GDM1 (cell line): ENCODE data around the gene WDR45B.
A peak's percentile ranks its signal among the peaks of the same experiment; 100 is the strongest.

Experiments used
- DNase-seq: peaks from one replicate; lab custom pipeline; 2025; lab: John Stamatoyannopoulos, UW

WDR45B gene

DNA sequence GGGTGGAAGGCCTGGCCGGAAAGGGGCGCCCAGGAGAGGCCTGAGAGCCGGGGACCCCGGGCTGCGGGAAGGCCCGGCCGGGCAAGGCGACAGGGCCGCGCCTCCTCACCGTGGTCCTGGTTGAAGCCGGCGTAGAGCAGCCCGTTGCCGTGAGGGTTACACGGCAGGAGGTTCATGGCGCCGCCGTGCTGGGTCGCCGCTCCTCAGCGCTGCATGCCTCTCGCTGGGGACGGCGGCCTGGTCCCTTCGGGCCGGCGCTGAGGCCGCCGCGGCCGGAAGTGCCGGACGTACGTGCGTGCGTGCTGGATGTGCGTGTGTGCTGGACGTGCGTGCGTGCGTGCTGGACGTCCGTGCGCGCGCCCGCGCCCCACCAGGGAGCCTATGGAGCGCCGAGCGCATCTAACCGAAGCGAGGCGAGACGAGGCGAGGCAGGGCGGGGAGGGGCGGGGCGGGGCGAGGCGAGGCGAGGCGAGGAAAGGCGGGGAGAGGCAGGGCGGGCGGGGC is at the start of gene WDR45B:
Gene WDR45B (minus strand): TSS at position 280 of the 504 bp plus-strand sequence. CDS start 104 bp downstream, at position 176.
- DNase-seq: peak; percentile 95

DNA sequence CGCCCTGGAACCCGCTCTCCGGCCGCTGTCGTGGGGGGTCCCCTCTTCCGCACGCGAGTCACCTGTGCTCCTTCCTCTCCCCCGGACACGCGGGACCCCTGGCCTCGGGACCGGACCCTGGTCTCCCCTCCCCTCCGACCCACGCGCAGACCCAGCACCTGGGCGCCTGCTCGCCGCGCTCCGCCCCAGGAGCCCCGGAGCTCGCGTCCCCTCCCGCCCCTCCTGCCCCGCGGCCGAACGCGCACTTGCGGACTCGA is 49.5 kb upstream of the WDR45B start:
- DNase-seq: no peak

DNA sequence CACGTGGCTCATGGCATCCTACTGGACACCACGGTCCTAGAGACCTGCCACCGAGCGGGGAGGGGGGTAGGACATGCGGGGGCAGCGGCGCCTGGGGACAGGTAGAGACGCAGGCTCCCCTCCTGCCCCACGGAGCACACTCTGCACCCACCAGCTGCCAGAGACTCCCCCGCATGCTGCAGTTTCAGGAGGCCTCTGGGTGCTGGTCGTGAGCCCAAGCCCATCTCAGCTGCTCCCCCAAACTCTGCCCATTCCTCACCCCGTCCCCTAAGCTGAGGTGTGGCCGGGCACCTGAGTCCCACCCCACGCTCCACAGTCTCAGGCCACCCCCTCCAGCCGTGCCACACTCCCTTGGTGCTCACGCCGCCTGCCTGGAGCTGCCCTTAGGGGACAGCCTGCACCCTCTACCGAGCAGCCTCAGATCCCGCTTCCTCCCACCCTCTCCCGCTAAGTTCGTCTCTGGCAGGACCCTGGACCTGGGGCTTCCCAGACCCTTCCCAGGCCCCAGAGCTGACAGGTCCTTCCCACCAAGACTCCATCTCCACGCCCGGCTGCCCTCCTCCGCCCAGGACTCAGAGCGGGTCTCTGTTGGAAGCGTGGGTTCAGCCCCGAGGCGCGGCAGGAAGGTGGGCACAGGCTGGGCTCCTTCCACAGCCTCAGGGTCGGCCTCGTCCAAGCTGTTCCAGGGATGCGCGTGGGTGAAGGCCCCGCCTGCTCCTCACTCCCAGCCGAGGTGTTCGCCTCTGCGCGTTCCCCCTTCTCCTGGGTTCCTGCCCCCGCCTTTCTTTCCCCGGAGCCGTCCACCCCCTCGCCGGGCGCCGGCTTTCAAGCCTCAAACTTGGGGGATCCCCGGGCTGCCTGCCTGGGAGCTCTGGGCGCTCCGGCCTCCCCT is 48.9 kb upstream of the WDR45B start:
- no peak for DNase-seq

DNA sequence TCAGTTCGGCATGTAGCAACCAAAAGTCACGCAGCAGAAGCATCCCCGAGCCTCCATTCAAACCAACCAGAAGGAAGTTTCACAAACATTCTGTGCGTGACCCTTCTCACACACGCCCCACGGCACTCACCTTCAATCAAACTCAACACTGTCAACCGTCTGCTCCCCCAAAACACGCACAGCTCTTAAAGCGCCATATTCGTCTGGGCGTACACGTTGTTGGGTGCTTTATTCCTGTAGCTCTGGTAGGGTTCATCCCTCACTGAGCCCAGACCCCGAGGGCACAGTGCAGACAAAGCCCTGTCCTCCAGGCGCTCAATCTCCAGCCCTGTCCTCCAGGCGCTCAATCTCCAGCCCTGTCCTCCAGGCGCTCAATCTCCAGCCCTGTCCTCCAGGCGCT is 48.0 kb upstream of the WDR45B start:
- no peak for DNase-seq

DNA sequence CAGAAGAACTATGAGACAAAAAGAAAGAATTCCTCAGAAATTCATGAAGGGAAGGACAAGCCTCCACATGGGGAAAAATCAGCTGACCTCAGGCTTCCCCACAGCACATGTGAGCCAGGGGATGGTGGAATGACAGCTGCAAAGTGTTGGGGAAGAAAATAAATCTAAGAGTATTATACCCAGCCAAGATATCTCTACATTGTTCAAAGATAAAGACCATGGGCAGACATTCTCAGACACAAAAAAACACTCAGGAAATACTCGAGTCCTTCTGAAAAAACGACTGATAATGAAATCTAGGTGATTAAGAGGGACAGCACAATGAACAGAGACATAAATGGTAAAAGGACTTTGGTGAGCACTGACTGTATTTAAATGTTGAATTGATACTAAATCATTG is 46.4 kb upstream of the WDR45B start:
- no peak for DNase-seq

DNA sequence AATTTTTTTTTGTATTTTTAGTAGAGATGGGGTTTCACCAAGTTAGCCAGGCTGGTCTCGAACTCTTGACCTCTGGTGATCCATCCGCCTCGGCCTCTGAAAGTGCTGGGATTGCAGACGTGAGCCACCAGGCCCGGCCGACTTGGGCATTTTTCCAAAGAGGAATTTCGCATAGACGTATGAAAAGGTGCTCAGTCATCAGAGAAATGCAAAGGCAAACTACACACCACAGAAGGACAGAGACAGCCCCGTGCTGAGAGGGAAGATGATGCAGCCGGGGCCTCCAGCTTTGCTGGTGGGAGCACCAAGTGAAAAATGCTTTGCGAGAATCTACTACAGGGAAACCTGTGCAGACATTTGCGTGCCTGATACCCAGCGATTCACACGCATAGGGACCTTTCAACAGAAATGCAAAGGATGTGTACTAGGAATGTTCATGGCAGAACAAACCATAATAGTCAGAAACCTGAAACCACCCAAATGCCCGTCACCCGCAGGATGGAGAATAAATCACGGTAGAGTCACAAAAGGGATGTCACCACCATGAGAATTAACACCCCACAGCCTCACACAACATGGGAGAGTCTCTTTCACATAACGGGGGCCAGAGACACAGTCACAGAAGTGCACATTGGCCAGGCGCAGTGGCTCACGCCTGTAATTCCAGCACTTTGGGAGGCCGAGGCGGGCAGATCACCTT is 45.1 kb upstream of the WDR45B start:
- no peak for DNase-seq

DNA sequence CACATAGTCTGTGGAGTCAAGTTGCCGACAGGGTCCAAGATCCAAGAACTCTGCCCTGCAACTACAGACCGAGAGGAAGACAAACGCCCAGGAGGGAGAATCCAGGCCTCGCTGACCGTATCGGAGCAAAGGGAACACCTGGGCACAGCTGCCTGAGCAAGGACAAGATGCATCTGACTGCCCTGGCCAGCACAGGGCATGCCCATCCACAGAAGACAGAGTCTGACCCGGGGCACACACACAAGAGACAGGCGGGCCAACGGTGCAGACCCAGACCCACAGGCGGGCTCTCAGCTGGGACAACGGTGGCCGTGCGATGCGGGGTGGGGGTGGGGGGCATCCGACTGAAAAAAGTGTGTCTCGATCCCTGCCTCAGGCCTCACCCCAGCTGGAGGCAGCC is 44.0 kb upstream of the WDR45B start:
- no peak for DNase-seq

DNA sequence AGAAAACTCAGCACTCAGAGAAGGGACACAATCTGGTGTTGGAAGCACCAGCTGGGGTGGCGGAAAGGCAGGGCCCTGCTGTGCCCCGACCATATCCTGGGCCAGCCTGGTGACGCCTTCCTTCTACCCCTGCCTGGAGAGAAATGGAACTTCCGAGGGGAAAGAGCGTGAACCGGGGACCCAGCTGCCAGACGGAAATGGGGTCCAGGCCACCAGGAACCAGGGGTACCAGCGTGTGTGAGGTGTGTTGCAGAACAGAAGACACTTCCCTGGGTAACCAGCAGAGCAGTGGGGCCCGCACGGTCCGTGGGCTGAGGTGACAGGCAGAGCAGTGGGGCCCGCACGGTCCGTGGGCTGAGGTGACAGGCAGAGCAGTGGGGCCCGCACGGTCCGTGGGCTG is 43.5 kb upstream of the WDR45B start:
- no peak for DNase-seq

DNA sequence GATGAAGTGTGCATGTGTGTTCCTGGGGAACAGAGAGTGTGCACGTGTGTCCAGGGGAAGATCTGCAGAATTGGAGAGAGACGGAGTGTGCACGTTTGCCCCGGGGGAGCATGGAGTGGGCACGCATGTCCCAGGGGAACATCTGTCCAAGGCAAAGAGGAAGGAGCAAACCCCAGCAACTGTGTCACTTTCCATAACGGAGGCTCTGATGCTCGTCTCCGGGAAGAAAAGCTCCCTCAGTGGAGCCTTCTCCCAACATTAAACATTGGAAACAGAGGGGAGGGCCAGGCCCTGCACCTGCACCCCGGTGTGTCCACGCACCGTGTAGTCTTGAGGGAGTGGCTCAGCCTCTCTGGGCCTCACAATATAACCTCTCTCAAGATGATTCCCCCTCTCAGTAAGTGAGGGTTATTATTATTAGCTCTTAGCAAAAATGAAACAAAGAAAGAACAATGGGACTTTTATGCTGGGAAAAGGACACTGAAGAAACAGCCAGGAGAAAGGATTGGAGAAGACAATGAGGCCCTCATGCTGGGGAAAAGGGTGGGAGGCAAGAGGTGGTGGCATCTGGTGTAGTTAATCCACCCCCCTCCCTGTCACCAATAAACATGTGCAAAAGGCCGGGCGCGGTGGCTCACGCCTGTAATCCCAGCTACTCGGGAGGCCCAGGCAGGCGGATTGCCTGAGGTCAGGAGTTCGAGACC is 42.7 kb upstream of the WDR45B start:
- no peak for DNase-seq

DNA sequence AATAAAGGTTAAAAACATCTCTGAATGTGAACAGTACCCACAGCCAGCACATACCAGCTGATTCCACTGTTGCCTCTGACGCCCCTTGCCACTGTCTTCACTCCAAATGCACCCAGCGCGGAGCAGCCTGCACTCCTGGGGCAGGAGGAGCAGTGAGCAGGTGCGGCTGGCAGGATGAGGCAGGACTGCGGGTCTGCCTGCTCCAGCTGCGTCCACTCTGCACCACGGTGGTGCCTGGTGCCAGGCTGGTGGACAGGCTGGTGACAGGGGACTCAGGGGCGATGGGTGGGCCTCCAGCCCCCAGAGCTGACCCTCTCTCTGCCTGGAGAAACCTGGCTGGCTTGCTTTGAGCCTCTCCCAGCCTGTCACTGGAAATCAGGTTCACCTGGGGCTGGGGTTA is 40.8 kb upstream of the WDR45B start:
- DNase-seq: no peak

DNA sequence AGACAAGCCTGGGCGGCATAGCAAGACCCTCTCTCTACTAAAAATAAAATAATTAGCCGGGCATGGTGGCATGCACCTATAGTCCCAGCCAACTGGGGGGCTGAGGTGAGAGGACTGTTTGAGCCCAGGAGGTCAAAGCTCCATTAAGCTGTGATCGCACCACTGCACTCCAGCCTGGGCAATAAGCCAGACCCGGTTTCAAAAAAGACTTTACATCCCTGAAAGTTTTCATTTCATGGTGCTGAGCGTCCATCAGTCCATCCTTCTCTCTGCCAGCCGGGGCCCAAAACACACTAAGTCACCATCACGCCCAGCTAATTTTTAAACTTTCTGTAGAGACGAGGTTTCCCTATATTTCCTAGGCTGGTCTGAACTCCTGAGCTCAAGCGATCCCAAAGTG is 39.6 kb upstream of the WDR45B start:
- DNase-seq: no peak

DNA sequence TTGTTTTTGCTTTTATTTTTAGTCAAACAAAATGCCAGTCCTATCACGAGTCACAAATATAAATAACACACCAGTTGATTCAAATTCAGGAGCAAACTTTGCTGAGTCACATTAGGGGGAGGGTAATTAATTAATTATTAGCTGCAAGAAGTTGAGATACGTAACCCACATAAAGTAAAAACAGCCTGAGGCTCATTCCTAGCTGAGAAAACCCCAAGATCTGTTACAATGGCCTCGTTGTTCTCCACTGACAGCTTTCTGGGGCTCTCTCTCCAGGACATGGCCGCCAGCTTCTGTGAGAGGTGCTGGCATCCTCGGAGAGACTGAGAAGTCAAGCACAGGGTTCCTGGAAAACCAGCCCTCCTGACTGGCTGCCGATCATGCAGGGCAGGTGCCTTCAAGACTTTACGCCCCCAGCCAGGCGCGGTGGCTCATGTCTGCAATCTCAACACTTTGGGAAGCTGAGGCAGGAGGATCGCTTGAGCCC is 39.2 kb upstream of the WDR45B start:
- DNase-seq: no peak

DNA sequence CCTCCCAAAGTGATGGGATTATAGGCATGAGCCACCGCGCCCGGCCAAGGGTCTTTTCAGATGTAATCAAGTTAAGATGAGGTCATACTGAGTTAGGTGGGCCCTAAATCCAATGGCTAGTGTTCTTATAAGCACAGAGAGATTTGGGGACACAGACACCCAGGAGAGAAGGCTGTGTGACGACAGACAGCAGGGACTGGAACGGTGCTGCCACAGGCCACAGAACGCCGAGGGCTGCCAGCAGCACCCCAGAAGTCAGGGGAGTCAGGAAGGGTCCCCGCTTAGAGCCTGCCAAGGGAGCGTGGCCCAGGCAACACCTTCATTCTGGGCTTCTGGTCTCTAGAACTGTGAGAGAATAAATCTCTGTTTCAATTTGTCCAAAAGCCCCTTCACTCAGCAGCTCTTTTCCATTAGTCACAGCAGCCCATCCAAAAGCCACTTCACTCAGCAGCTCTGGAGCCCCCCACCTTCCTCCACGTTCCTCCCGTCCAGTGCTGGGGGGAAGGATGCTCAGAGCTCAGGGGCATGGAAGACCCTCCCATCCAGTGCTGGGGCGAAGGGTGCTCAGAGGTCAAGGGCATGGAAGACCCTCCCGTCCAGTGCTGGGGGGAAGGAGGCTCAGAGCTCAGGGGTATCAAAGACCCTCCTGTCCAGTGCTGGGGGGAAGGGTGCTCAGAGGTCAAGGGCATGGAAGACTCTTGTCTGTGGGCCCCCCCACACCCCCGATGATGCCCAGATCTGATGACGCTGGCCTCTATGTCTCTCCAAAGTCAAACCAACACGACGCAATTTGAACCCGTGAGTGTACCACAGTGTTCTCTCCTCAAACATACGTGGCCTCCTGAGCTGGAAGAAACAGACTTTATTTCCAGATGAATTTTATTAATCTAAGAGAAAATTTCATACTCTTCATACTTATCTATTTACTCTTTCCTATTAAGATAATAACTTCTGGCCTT is 38.4 kb upstream of the WDR45B start:
- no peak for DNase-seq

DNA sequence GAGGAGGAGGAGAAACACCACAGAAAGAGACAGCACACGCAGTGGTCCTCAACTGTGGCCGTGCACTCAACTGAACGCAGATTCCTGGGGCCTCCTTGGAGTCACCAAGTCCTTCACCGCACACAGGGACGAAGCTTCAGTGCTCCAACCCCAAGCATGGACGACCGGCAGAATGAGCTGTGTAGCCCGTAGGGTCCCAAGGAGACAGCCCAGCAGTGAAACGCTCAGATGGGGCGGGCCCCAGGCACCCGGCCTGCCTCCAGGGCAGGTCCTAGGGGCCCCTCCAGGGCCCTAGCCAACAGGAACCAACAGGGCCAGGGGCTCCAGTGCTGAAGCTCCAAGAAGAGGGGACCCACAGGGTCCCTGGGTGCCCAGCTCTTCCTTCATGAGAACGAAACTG is 37.0 kb upstream of the WDR45B start:
- DNase-seq: no peak

DNA sequence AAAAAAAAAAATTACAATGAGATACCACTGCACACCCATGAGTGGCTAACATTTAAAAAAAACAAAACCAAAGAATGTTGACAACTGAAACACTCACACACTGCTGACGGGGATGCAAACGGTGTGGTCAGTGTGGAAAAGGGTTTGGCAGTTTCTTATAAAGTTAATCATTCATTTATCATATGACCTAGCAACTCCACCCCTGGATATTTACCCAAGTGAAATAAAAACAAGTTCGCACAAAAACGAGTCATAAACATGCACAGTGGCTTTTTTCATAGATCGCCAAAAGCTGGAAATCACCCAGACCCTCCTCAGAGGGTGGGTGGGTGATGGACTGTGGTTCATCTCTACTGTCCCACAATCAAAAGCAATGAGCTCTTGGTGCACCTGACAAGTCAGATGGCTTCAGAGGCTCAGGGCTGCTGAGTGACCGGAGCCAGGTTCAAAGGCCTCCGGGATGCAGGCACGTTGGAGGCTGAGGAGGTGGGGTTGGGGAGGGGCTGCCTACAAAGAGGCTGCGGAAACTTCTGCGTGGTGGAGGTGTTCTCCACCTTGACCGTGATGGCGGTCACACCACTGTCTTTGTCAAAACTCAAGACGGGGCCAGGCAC is 36.1 kb upstream of the WDR45B start:
- DNase-seq: no peak

DNA sequence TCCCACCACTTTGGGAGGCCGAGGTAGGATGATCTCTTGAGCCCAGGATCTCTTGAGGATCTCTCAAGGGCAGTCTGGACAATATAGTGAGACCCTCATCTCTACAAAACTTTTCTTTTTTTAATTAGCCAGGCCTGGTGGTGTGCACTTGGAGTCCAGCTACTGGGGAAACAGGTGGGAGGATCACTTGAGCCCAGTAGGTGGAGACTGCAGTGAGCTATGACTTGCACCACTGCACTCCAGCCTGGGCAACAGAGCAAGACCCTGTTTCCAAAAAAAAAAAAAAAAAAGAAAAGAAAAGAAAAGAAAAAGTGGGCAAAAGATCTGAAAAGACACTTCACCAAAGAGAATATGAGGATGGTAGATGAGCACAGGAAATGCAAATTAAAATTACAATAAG is 35.3 kb upstream of the WDR45B start:
- no peak for DNase-seq

DNA sequence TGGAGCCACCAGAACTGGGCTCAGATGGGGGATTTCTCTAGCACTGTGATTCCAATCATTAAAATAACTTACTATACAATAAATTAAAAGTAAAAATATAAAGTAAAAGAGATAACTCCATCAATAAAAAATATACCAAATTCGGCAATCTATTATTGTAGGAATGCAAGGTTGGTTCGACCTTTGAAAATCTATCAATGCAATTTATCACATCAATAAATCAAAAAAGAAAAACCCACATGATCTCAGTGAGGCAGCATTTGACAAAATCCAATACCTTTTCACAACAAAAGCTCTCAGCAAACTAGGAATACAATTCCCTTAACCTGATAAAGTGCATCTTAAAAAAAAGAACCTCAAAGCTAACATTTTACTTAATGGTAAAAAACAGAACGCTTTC is 33.3 kb upstream of the WDR45B start:
- DNase-seq: no peak

DNA sequence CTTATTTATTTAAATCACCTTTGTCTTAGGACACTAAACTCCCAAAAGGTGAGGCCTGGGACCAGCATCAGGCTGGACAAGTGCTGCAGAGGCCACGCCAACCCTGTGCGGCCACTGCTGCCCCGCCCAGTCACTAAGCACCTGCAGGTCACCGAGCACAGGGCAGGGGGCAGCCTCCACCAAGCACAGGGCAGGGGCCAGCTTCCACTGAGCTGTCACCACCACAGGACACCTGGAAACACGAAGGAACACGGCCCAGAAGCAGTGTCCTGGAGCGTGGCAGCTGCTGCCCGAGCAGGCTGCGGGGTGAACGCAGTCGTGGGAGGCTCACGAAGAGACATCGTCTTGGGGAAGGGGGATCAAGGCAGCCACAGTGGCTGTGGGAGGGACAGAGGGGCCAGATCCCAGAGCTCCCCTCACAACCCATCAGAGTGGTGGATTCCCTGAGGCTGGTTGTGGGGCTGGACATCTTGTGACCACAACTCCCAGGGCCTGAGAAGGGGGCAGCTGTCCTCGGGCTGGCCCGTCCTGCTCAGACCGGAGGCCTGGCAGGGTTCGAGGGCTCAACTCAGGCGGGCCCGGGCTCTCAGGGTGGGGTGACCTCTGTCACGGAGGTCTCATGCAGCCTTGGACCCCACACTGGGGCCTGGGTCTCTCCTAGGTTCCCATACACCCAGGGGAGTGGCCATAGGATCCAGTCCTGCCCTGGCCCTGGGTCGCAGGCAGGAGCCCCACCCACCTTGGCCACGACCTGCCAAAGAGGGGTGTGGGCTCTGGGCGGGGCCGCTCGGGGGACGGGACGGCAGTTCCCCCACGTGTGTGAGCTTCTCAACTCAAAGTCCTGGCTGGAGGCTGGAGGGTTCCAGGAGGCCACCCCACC is 31.6 kb upstream of the WDR45B start:
- DNase-seq: no peak

DNA sequence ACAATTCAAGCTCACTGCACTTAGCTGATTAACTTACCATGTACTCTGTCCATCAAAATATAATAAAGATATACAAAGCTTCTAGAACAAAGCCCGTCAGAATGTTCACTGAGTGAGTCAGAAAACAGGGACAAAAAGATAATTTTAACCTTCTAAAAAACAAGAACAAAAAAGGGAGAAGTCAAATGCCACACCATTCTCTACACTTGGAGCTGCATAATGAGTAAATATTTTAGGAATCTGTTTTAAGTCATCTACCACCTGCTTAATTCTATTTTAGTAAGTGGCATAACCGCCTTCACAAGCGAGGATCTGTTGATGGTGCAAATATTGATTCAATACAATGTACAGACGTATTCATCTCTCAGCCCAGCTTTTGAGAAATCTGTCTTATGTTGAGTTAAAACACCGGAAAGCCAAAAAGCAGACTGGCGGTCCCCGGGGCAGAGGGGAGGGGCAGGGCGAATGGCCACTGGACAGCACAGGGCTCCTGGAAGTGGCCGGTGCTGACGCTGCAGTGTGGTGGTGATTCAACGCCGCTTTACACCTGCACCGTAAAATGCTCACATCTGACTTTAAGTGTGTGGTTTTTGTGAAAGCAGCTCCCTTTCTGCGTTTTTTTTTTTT is 30.1 kb upstream of the WDR45B start:
- DNase-seq: no peak
